ENCODE data around the gene MESD.

- TF ChIP-seq POLR2A (IDR thresholded peaks at IDR 0.05), result no peak
- TF ChIP-seq, protein P1, sequence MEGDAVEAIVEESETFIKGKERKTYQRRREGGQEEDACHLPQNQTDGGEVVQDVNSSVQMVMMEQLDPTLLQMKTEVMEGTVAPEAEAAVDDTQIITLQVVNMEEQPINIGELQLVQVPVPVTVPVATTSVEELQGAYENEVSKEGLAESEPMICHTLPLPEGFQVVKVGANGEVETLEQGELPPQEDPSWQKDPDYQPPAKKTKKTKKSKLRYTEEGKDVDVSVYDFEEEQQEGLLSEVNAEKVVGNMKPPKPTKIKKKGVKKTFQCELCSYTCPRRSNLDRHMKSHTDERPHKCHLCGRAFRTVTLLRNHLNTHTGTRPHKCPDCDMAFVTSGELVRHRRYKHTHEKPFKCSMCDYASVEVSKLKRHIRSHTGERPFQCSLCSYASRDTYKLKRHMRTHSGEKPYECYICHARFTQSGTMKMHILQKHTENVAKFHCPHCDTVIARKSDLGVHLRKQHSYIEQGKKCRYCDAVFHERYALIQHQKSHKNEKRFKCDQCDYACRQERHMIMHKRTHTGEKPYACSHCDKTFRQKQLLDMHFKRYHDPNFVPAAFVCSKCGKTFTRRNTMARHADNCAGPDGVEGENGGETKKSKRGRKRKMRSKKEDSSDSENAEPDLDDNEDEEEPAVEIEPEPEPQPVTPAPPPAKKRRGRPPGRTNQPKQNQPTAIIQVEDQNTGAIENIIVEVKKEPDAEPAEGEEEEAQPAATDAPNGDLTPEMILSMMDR (IDR thresholded peaks at IDR 0.05), result no peak
Observed at GRCh38 chr15:81033508-81033907, 43.9 kb upstream of the MESD start.

All from Peyer's patch (tissue), 4 donors.